HepG2 (cell line): ENCODE measurements around the gene PLEKHA3. TPM values are rescaled to one million over a fixed set of nuclear protein-coding genes. Genes with fewer than 3 reads are reported as not detected.
"Not testable (repeated sequence)": the region's sequence is repeated elsewhere in the genome, so short reads cannot be mapped to it uniquely, and the experiment has no call there.

Experiments
- ATAC-seq: fragments of 200-7000 bp; cut with Tn5 transposase; 3 replicates; pipeline ENCODE4 v1.9.1; 2020; ENCODE audit warnings: mild to moderate bottlenecking, moderate library complexity
- BruUV-seq: library from RNA; stranded (reverse); fragments of 400-500 nt; replicated peaks from 2 replicates; lab custom pipeline; 2021; lab: Mats Ljungman, UMichigan
- CTCF ChIA-PET: fragments of 300-600 bp; formaldehyde crosslinking; extraction: SDS; loops from one replicate; lab custom pipeline; 2021; ENCODE audit warnings: low total read pairs, inconsistent platforms, low intra/inter-chr PET ratio; lab: Yijun Ruan, JAX
- POLR2A ChIA-PET: fragments of 350-600 bp; sonication (Branson Sonifier 250); formaldehyde crosslinking; loops from one replicate; lab custom pipeline; 2020; ENCODE audit warnings: antibody characterized with exemption, inconsistent platforms; lab: Yijun Ruan, JAX
- DNase-seq: peaks from one replicate; pipeline ENCODE4 v3.0.0-alpha.2; 2015; ENCODE audit warnings: low spot score
- FAIRE-seq: peaks from 3 replicates; lab custom pipeline; 2011; peaks lifted over from hg19 to GRCh38; lab: Jason Lieb, UNC
- H2AFZ ChIP-seq: one replicate; pipeline ENCODE4 v1.6.1; 2011; ENCODE audit warnings: low read length, inconsistent platforms
- H3K27ac ChIP-seq: fragments of 300-600 bp; 3 replicates; pipeline ENCODE4 v1.8.0; 2011; ENCODE audit warnings: mixed run types, mild to moderate bottlenecking, mixed read lengths, low read length, inconsistent platforms; ENCODE audit not compliant: insufficient read depth; ENCODE audit errors: extremely low read length
- H3K27me3 ChIP-seq, 2 experiments: fragments of 200-600 bp in 1 of 2; 2 replicates in 1 of 2; 3 replicates in 1 of 2; pipeline versions ENCODE4 v1.6.0 to v1.8.0; 2011; ENCODE audit warnings: low read length in 2 of 2, mild to moderate bottlenecking in 2 of 2, moderate library complexity in 2 of 2, inconsistent platforms in 1 of 2; ENCODE audit not compliant: insufficient read depth in 2 of 2, control insufficient read depth in 1 of 2
- H3K36me3 ChIP-seq, 2 experiments: fragments of 200-600 bp in 1 of 2; replicated peaks in 1 of 2; 2 replicates in 1 of 2; 3 replicates in 1 of 2; pipeline versions ENCODE4 v1.5.1 to v1.8.0; 2011; ENCODE audit warnings: low read length in 2 of 2, inconsistent platforms in 1 of 2; ENCODE audit not compliant: insufficient read depth in 2 of 2, control insufficient read depth in 1 of 2
- H3K4me1 ChIP-seq: 2 replicates; pipeline ENCODE4 v1.5.1; 2012; ENCODE audit warnings: low read length, inconsistent platforms; ENCODE audit not compliant: insufficient read depth
- H3K4me2 ChIP-seq: 2 replicates; pipeline ENCODE4 v1.6.0; 2011; ENCODE audit warnings: low read depth, low read length, inconsistent platforms
- H3K4me3 ChIP-seq, 3 experiments: fragments of 200-600 bp in 1 of 3; sonication (generic), shearing (Covaris generic) in 1 of 3; replicated peaks in 1 of 3; 2 replicates each; pipeline ENCODE4 v1.5.1; 2011 to 2016; ENCODE audit warnings: low read length in 3 of 3, inconsistent platforms in 2 of 3, low read depth in 2 of 3, mild to moderate bottlenecking in 2 of 3, control low read depth in 1 of 3, mixed read lengths in 1 of 3; ENCODE audit not compliant: insufficient read depth in 1 of 3
- H3K79me2 ChIP-seq: one replicate; pipeline ENCODE4 v1.6.1; 2011; ENCODE audit warnings: low read length, inconsistent platforms; ENCODE audit not compliant: insufficient read depth
- H3K9ac ChIP-seq: 2 replicates; pipeline ENCODE4 v1.6.0; 2011; ENCODE audit warnings: mild to moderate bottlenecking, low read depth, low read length, inconsistent platforms; ENCODE audit not compliant: insufficient read depth
- H3K9me3 ChIP-seq: 2 replicates; pipeline ENCODE4 v1.5.1; 2012; ENCODE audit warnings: mild to moderate bottlenecking, low read length
- H4K20me1 ChIP-seq: 2 replicates; pipeline ENCODE4 v1.6.0; 2011; ENCODE audit warnings: inconsistent platforms, mild to moderate bottlenecking, low read length, moderate library complexity; ENCODE audit not compliant: insufficient read depth
- ATF7 ChIP-seq, 2 experiments: fragments of 450-650 bp in 1 of 2; sonication (generic) in 1 of 2; formaldehyde crosslinking in 1 of 2; IDR thresholded peaks; 2 replicates each; pipeline versions ENCODE4 v1.4.0 to v1.6.1; 2016 to 2020; ENCODE audit warnings: antibody characterized with exemption in 1 of 2, mild to moderate bottlenecking in 1 of 2, missing genetic modification reagents in 1 of 2
- CREB1 ChIP-seq, 2 experiments: fragments of 450-650 bp in 1 of 2; IDR thresholded peaks; 2 replicates each; pipeline ENCODE4 v1.6.1; 2016 to 2017; ENCODE audit warnings: control low read depth in 1 of 2, mild to moderate bottlenecking in 1 of 2, missing compliant biosample characterization in 1 of 2, missing genetic modification characterization in 1 of 2
- MTF2 ChIP-seq: sonication (generic); formaldehyde crosslinking; IDR thresholded peaks from 2 replicates; pipeline ENCODE4 v1.5.0; 2020; ENCODE audit warnings: missing genetic modification reagents, borderline replicate concordance
- ZMYM3 ChIP-seq: sonication (generic); formaldehyde crosslinking; IDR thresholded peaks from 2 replicates; pipeline ENCODE4 v1.5.1; 2020; ENCODE audit warnings: mild to moderate bottlenecking, missing genetic modification reagents
- ZSCAN12 ChIP-seq: sonication (generic); formaldehyde crosslinking; IDR thresholded peaks from 2 replicates; pipeline ENCODE4 v1.9.0; 2021; ENCODE audit warnings: mild to moderate bottlenecking, missing genetic modification reagents
- WGBS: methylation state at CpG from one replicate; pipeline ENCODE4 v1.1.6; 2017; ENCODE audit warnings: low lambda C conversion rate; 5-methylcytosine and 5-hydroxymethylcytosine counted together
- in situ Hi-C: cut with HindIII; loops from 2 replicates; pipeline ENCODE4 v1.10.0; 2017; ENCODE audit warnings: low pct_unique_long_range_greater_than_20kb; ENCODE audit not compliant: extremely low pct_ligation_motif_present
- intact Hi-C: fragments of 100-400 bp; cut with micrococcal nuclease; formaldehyde crosslinking; loops from one replicate; pipeline ENCODE4 v1.10.0; 2022; ENCODE audit not compliant: unreplicated experiment
- polyA plus RNA-seq, 8 experiments: library from polyadenylated mRNA; depleted of rRNA in 3 of 8; stranded (reverse) in 7 of 8; unstranded in 1 of 8; fragments of >200 nt; fragmentation: Illumina TruSeq in 4 of 8; extraction: Trizol in 4 of 8; gene quantifications; 2 replicates each; pipeline versions ENCODE4 v1.2.1 to v1.2.3, GENCODE V29; 2011 to 2016; ENCODE audit warnings: low read depth in 4 of 8, missing spikeins in 1 of 8, mixed read lengths in 1 of 8; ENCODE audit not compliant: insufficient read depth in 1 of 8
- total RNA-seq, 5 experiments: library from RNA; depleted of rRNA; stranded (reverse); fragments of >200 nt; fragmentation: Illumina TruSeq; extraction: Trizol; gene quantifications; 2 replicates each; pipeline ENCODE4 v1.2.3, GENCODE V29; 2016; ENCODE audit warnings: low read depth in 1 of 5

The PLEKHA3 gene
- total and polyA plus RNA-seq, 2 of the 13 experiments (the other 11 are each of a cell fraction or from before 2014, with no cell fraction given): 11.7 to 23.1 TPM

DNA sequence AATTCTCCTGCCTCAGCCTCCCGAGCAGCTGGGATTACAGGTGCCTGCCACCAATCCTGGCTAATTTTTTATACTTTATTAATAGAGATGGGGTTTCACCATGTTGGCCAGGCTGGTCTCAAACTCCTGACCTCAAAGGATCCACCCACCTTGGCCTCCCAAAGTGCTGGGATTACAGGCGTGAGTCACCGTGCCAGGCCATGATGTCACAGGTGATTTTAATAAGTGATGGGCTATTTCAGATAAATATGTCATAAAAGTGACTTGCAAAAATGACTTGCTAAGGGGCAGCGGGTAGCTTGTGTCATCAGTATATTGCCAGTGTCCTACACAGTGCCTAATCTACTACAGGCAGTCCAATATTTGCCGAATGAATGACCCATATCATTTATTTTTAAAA lies 8.9 kb upstream of the PLEKHA3 start:
- DNase-seq; H3K4me3 ChIP-seq; H3K79me2 ChIP-seq; intact Hi-C loops; H2AFZ ChIP-seq; in situ Hi-C loops; H3K27ac ChIP-seq; H3K4me2 ChIP-seq; FAIRE-seq; ATAC-seq; H3K9ac ChIP-seq; CTCF ChIA-PET; H3K9me3 ChIP-seq; H4K20me1 ChIP-seq; TF ChIP-seq CREB1, ATF7 (CRISPR knock-in tag; IDR thresholded peaks at IDR 0.05): not testable (repeated sequence)
- POLR2A ChIA-PET: interaction anchor here (1.7 to 4.2 kb wide), 2 partner anchors 9 to 20 kb away, joined by 7 to 26 read pairs; partner anchors contain the start of genes PJVK, PLEKHA3 and PRKRA
- 98% methylated on average over 5 of the region's 5 CpGs for WGBS
- TF ChIP-seq CREB1 (IDR thresholded peaks at IDR 0.05) (peak; percentile 75), ATF7 (IDR thresholded peaks at IDR 0.05) (0 out of 2 replicates have a peak, but pooled peaks have one; percentile 7)
- TF ChIP-seq, all 625 proteins: peak for 2; not testable (repeated sequence) for 623
- not testable (repeated sequence) for H3K27me3 ChIP-seq, BruUV-seq, H3K36me3 ChIP-seq
- peaks cover 26% of the 10 kb centered on the region for H3K4me1 ChIP-seq

DNA sequence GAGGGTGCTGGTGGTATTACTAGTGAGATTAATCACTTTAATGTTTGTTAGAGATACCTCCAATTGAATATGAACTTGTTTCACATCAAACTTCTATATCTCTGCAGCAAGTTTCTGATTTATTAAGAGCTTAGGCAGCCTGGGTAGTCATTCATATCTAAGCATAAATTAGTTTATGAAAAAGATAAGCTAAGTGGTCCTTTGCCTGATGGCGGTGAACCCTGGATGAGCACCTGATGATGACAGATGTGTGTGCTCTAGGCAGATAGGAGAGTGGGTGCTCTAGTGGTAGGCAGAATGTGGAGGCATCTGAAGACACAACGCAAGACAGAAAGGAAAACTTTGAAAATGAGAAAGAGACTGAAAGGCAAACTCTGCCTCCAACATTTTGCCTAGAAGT lies 6.9 kb upstream of the PLEKHA3 start:
- Histone ChIP-seq H3K4me2 (no peak overlapping the region), H3K9ac (no peak overlapping the region), H4K20me1 (no peaks in the 10 kb centered on the region), H3K4me1 (peaks cover 32% of the 10 kb centered on the region), H3K4me3 (no peak overlapping the region), H3K9me3 (no peaks in the 10 kb centered on the region), H3K27ac (no peak overlapping the region), H3K27me3 (no peaks in the 10 kb centered on the region), H3K36me3 (no peaks in the 10 kb centered on the region), H3K79me2 (peaks cover 21% of the 10 kb centered on the region), H2AFZ (no peak overlapping the region)
- CTCF ChIA-PET: no interaction called here
- no TSS peak for BruUV-seq
- in situ Hi-C loops: no loop called here
- DNase-seq (no peak), ATAC-seq (no peak), FAIRE-seq (no peak)
- POLR2A ChIA-PET: interaction anchor here (4.2 kb wide), 1 partner anchor 22 kb away, joined by 26 read pairs; the partner anchor contains the start of genes PJVK and PRKRA
- TF ChIP-seq MTF2 (CRISPR knock-in tag) (0 out of 2 replicates have a peak, but pooled peaks have one; percentile 30), ZSCAN12 (CRISPR knock-in tag) (no peak), ZMYM3 (CRISPR knock-in tag) (no peak)
- intact Hi-C loops: no loop called here
- 98% methylated on average over 2 of the region's 2 CpGs for WGBS
